GM18951 (cell line): ENCODE data around the gene GNA15.

ENCODE experiments used
- POLR2A ChIP-seq: IDR thresholded peaks from 4 replicates; pipeline ENCODE4 v1.6.1; 2011; ENCODE audit warnings: mild to moderate bottlenecking; ENCODE audit not compliant: insufficient read length, insufficient read depth; ENCODE audit errors: extremely low read depth
- in situ Hi-C: fragments of 300-500 bp; cut with MboI; formaldehyde crosslinking; loops from one replicate; pipeline ENCODE4 v1.12.0; 2022; ENCODE audit warnings: low sequenced_read_pairs, mixed read lengths, inconsistent platforms; ENCODE audit not compliant: unreplicated experiment

The GNA15 gene

GRCh38 chr19:3137119-3137518, 1.3 kb downstream of the GNA15 start:
- in situ Hi-C loops: no loop called here
- no peak for TF ChIP-seq POLR2A

- in situ Hi-C loops: no loop called here
- TF ChIP-seq POLR2A: no peak
These were observed 2.4 kb downstream of the GNA15 start for GRCh38 chr19:3138268-3138667.

- no peak for TF ChIP-seq POLR2A
- in situ Hi-C loops: no loop called here
These were observed 4.8 kb downstream of the GNA15 start for GRCh38 chr19:3140667-3141038.

- no peak for TF ChIP-seq POLR2A
- in situ Hi-C loops: no loop called here
These were observed 6.4 kb downstream of the GNA15 start for GRCh38 chr19:3142292-3142670.

GRCh38 chr19:3142781-3143337, 7.0 kb downstream of the GNA15 start:
- TF ChIP-seq POLR2A: no peak
- in situ Hi-C loops: no loop called here

GRCh38 chr19:3145909-3146676, 10.3 kb downstream of the GNA15 start:
- in situ Hi-C loops: no loop called here
- no peak for TF ChIP-seq POLR2A

- TF ChIP-seq POLR2A: no peak
- in situ Hi-C loops: no loop called here
These were observed 10.9 kb downstream of the GNA15 start for GRCh38 chr19:3146677-3147100.

- in situ Hi-C loops: no loop called here
These were observed 12.7 kb downstream of the GNA15 start for GRCh38 chr19:3148503-3148902.

GRCh38 chr19:3149089-3149488, 13.3 kb downstream of the GNA15 start:
- no peak for TF ChIP-seq POLR2A
- in situ Hi-C loops: no loop called here

More at GRCh38 chr19:3148503-3148902, 12.7 kb downstream of the GNA15 start:
- no peak for TF ChIP-seq POLR2A

GRCh38 chr19:3149526-3150505, 14.0 kb downstream of the GNA15 start:
- no peak for TF ChIP-seq POLR2A
- in situ Hi-C loops: no loop called here

GRCh38 chr19:3150739-3151329, 15.0 kb downstream of the GNA15 start:
- in situ Hi-C loops: no loop called here

GRCh38 chr19:3151563-3152418, 16.0 kb downstream of the GNA15 start:
- in situ Hi-C loops: no loop called here
- TF ChIP-seq POLR2A: no peak

More at GRCh38 chr19:3150739-3151329, 15.0 kb downstream of the GNA15 start:
- no peak for TF ChIP-seq POLR2A
